K562 (cell line): ENCODE data around the gene ACBD4. TPM values are rescaled to one million over a fixed set of nuclear protein-coding genes. Genes with fewer than 3 reads are reported as not detected.

ENCODE experiments used
- BCOR ChIP-seq: fragments of 450-650 bp; IDR thresholded peaks from 2 replicates; pipeline ENCODE4 v1.6.1; 2016
- CBFA2T3 ChIP-seq: fragments of 450-650 bp; IDR thresholded peaks from 2 replicates; pipeline ENCODE4 v1.6.1; 2017
- CEBPB ChIP-seq: fragments of 450-650 bp; IDR thresholded peaks from 2 replicates; pipeline ENCODE4 v1.6.1; 2016; ENCODE audit warnings: missing genetic modification characterization, missing compliant biosample characterization
- FOXK1 ChIP-seq: sonication (generic); formaldehyde crosslinking; IDR thresholded peaks from 2 replicates; pipeline ENCODE4 v1.8.0; 2022; ENCODE audit warnings: missing genetic modification reagents, mild to moderate bottlenecking, borderline replicate concordance
- GABPB2 ChIP-seq: fragments of 250-450 bp; sonication (Bioruptor Pico); conservative IDR thresholded peaks from 2 replicates; pipeline ENCODE4 v1.5.1; 2021; ENCODE audit warnings: mild to moderate bottlenecking
- GATAD2A ChIP-seq: fragments of 450-650 bp; IDR thresholded peaks from 2 replicates; pipeline ENCODE4 v1.6.1; 2017
- HDGF ChIP-seq: fragments of 450-650 bp; IDR thresholded peaks from 2 replicates; pipeline ENCODE4 v1.6.1; 2016
- ILF3 ChIP-seq: fragments of 450-650 bp; IDR thresholded peaks from 2 replicates; pipeline ENCODE4 v1.6.1; 2018; ENCODE audit warnings: antibody characterized with exemption, mild to moderate bottlenecking, moderate library complexity, borderline replicate concordance
- JUND ChIP-seq, 2 experiments: IDR thresholded peaks; 2 replicates in 1 of 2; 3 replicates in 1 of 2; pipeline ENCODE4 v1.6.1; 2011; ENCODE audit warnings: borderline replicate concordance in 2 of 2, low read depth in 2 of 2, low read length in 2 of 2, improper control_type of control experiment in 1 of 2, missing biosample characterization in 1 of 2, missing genetic modification characterization in 1 of 2, missing genetic modification reagents in 1 of 2
- KLF1 ChIP-seq: fragments of 450-650 bp; IDR thresholded peaks from 2 replicates; pipeline ENCODE4 v1.6.1; 2016; ENCODE audit warnings: missing genetic modification characterization, missing compliant biosample characterization
- MCM2 ChIP-seq: fragments of 450-650 bp; IDR thresholded peaks from 2 replicates; pipeline ENCODE4 v1.6.1; 2017; ENCODE audit warnings: low read depth, mild to moderate bottlenecking
- MCM3 ChIP-seq: fragments of 450-650 bp; IDR thresholded peaks from 2 replicates; pipeline ENCODE4 v1.6.1; 2016
- NRF1 ChIP-seq, 2 experiments: fragments of 450-650 bp; IDR thresholded peaks in 1 of 2; conservative IDR thresholded peaks in 1 of 2; 2 replicates each; pipeline ENCODE4 v1.6.1; 2014; ENCODE audit warnings: mild to moderate bottlenecking in 2 of 2
- OTX1 ChIP-seq: fragments of 450-650 bp; formaldehyde crosslinking; IDR thresholded peaks from 2 replicates; pipeline ENCODE4 v1.4.0; 2022; ENCODE audit warnings: mild to moderate bottlenecking
- POLR2A ChIP-seq: fragments of 450-650 bp; conservative IDR thresholded peaks from 2 replicates; pipeline ENCODE4 v1.6.1; 2016
- POLR3G ChIP-seq: IDR thresholded peaks from 2 replicates; pipeline ENCODE4 v1.6.1; 2011; ENCODE audit not compliant: insufficient read length, insufficient replicate concordance; ENCODE audit errors: extremely low read depth
- PYGO2 ChIP-seq: fragments of 450-650 bp; IDR thresholded peaks from 2 replicates; pipeline ENCODE4 v1.6.1; 2016; ENCODE audit warnings: mild to moderate bottlenecking, missing genetic modification characterization, moderate library complexity, missing compliant biosample characterization
- RAD51 ChIP-seq: fragments of 450-650 bp; IDR thresholded peaks from 2 replicates; pipeline ENCODE4 v1.7.1; 2016; ENCODE audit warnings: low read depth, mild to moderate bottlenecking, borderline replicate concordance
- SIN3A ChIP-seq, 2 experiments: fragments of 150-350 bp in 1 of 2; IDR thresholded peaks; 2 replicates each; pipeline ENCODE4 v1.6.1; 2011 to 2016; ENCODE audit warnings: borderline replicate concordance in 2 of 2, low read depth in 2 of 2, low read length in 2 of 2, mild to moderate bottlenecking in 2 of 2, moderate library complexity in 2 of 2; ENCODE audit not compliant: control insufficient read depth in 1 of 2
- TAF1 ChIP-seq: IDR thresholded peaks from 2 replicates; pipeline ENCODE4 v1.6.1; 2011; ENCODE audit warnings: mild to moderate bottlenecking, low read length, moderate library complexity; ENCODE audit not compliant: insufficient read depth, control insufficient read depth, severe bottlenecking; ENCODE audit errors: extremely low read depth
- TSC22D4 ChIP-seq: fragments of 450-650 bp; IDR thresholded peaks from 2 replicates; pipeline ENCODE4 v1.6.1; 2016; ENCODE audit warnings: missing genetic modification characterization, missing biosample characterization, control low read depth
- U2AF2 ChIP-seq: fragments of 200-400 bp; formaldehyde crosslinking; optimal IDR thresholded peaks from 2 replicates; pipeline ENCODE3; 2017; ENCODE audit warnings: low read depth, mild to moderate bottlenecking, low read length
- ZEB2 ChIP-seq: fragments of 450-650 bp; IDR thresholded peaks from 2 replicates; pipeline ENCODE4 v1.6.1; 2016
- ZNF134 ChIP-seq: fragments of 250-450 bp; sonication (Bioruptor Pico); conservative IDR thresholded peaks from 2 replicates; pipeline ENCODE4 v1.4.0; 2020
- ZNF3 ChIP-seq: fragments of 250-450 bp; sonication (Bioruptor Pico); IDR thresholded peaks from 2 replicates; pipeline ENCODE4 v1.5.0; 2021; ENCODE audit warnings: mild to moderate bottlenecking, moderate library complexity
- ZNF707 ChIP-seq: fragments of 250-450 bp; sonication (Bioruptor Pico); conservative IDR thresholded peaks from 2 replicates; pipeline ENCODE4 v1.8.0; 2022; ENCODE audit warnings: inconsistent platforms, mild to moderate bottlenecking, moderate library complexity
- ZNF778 ChIP-seq: fragments of 450-650 bp; formaldehyde crosslinking; IDR thresholded peaks from 2 replicates; pipeline ENCODE4 v1.4.0; 2020; ENCODE audit warnings: mild to moderate bottlenecking, moderate library complexity
- ZNF785 ChIP-seq: fragments of 250-450 bp; sonication (Bioruptor Pico); IDR thresholded peaks from 2 replicates; pipeline ENCODE4 v1.4.0; 2020; ENCODE audit warnings: mild to moderate bottlenecking
- polyA plus RNA-seq, 8 experiments: library from polyadenylated mRNA; depleted of rRNA in 4 of 8; stranded (reverse) in 5 of 8; unstranded in 3 of 8; fragments of >200 nt; fragmentation: Nextera tagmentation in 2 of 8; fragmentation: Illumina TruSeq in 1 of 8; extraction: Ambion mirVana in 2 of 8; extraction: Trizol in 1 of 8; gene quantifications; 2 replicates each; pipeline versions ENCODE4 v1.2.1 to v1.2.3, GENCODE V29; 2011 to 2014; ENCODE audit warnings: inconsistent platforms in 1 of 8, missing spikeins in 1 of 8
- total RNA-seq, 7 experiments: library from RNA; depleted of rRNA in 6 of 7; stranded (reverse); fragments of >200 nt in 6 of 7; fragmentation: Illumina TruSeq in 2 of 7; extraction: Trizol in 2 of 7; gene quantifications; 2 replicates each; pipeline versions ENCODE4 v1.2.1 to v1.2.3, GENCODE V29; 2011 to 2021; ENCODE audit warnings: low replicate concordance in 1 of 7
- TF ChIP-seq, protein P1 (sequence below): fragments of 450-650 bp; formaldehyde crosslinking; IDR thresholded peaks from 2 replicates; pipeline ENCODE4 v1.4.0; 2022; ENCODE audit warnings: missing genetic modification characterization
- TF ChIP-seq, protein P2 (sequence below), 3 experiments: IDR thresholded peaks in 2 of 3; conservative IDR thresholded peaks in 1 of 3; 2 replicates each; pipeline ENCODE4 v1.5.1; 2011 to 2012; ENCODE audit warnings: low read length in 3 of 3, mild to moderate bottlenecking in 3 of 3, control low read depth in 2 of 3, improper control_type of control experiment in 1 of 3, inconsistent platforms in 1 of 3, low read depth in 1 of 3, mixed read lengths in 1 of 3, moderate library complexity in 1 of 3; ENCODE audit not compliant: insufficient read depth in 2 of 3

ACBD4 gene
- total and polyA plus RNA-seq, 9 of the 15 experiments (the other 6 are each of a cell fraction or from before 2014, with no cell fraction given): 0.14 to 6.9 (median 4.6) TPM

DNA sequence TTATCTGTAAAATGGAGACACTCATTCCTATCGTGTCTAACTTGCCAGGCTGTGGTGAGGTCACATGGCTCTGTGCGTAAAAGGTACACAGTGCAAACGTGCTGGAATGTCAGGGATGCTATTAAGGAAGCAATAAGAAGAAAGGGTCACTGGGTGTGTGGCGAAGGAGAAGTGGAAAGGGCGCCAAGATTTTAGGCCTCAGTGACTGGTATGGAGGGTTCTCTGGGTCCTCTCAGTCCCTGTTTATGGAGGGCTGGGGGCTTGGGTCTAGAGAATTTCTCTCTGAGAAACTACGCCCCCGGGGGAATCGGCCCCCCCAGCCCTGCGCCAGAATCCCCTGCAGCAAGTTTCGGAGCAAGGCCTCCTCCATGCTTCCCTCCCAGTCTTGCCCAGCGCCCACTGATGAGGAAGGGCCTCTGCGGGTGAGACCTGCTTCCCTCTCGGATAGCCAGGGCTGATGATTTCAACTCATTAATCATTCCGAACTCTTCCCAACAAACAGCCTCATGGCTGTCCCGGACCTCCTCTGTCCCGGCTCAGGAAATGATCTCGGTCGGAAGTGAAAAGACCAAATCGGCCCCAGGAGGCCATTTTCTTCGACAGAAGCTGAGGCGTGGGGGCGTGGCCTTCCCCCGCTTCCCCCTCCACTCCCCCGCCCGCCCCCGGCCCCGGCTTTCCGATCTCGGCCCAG, 11.5 kb downstream of the ACBD4 start (continued):
- no peak; the same call in 1 of the 2 replicates for TF ChIP-seq ZNF707 (CRISPR knock-in tag)
- TF ChIP-seq TAF1: peak; percentile 59
- TF ChIP-seq MCM3: no peak
- no peak for TF ChIP-seq OTX1 (CRISPR knock-in tag)
- TF ChIP-seq, protein P1, sequence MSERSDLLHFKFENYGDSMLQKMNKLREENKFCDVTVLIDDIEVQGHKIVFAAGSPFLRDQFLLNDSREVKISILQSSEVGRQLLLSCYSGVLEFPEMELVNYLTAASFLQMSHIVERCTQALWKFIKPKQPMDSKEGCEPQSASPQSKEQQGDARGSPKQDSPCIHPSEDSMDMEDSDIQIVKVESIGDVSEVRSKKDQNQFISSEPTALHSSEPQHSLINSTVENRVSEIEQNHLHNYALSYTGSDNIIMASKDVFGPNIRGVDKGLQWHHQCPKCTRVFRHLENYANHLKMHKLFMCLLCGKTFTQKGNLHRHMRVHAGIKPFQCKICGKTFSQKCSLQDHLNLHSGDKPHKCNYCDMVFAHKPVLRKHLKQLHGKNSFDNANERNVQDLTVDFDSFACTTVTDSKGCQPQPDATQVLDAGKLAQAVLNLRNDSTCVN (CRISPR knock-in tag): peak; percentile 68; the same call in 1 of the 2 replicates
- TF ChIP-seq ZNF3 (CRISPR knock-in tag): no peak
- no peak for TF ChIP-seq GABPB2 (CRISPR knock-in tag)
- no peak; the same call in 1 of the 2 replicates for TF ChIP-seq ZEB2
- no peak for TF ChIP-seq TSC22D4 (tag)
- TF ChIP-seq POLR2A: peak; percentile 73
- TF ChIP-seq SIN3A (IDR thresholded peaks at IDR 0.05; ENCODE audit: borderline replicate concordance in 2 of 2, control insufficient read depth in 1 of 2, low read depth in 2 of 2, low read length in 2 of 2): 0 out of 4 replicates have a peak, but pooled peaks of 1 of the 2 experiments have one; percentile 38
- TF ChIP-seq, protein P2, sequence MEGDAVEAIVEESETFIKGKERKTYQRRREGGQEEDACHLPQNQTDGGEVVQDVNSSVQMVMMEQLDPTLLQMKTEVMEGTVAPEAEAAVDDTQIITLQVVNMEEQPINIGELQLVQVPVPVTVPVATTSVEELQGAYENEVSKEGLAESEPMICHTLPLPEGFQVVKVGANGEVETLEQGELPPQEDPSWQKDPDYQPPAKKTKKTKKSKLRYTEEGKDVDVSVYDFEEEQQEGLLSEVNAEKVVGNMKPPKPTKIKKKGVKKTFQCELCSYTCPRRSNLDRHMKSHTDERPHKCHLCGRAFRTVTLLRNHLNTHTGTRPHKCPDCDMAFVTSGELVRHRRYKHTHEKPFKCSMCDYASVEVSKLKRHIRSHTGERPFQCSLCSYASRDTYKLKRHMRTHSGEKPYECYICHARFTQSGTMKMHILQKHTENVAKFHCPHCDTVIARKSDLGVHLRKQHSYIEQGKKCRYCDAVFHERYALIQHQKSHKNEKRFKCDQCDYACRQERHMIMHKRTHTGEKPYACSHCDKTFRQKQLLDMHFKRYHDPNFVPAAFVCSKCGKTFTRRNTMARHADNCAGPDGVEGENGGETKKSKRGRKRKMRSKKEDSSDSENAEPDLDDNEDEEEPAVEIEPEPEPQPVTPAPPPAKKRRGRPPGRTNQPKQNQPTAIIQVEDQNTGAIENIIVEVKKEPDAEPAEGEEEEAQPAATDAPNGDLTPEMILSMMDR (IDR thresholded peaks at IDR 0.05 in 2 of 3, conservative IDR thresholded peaks at IDR 0.05 in 1 of 3; ENCODE audit: insufficient read depth in 2 of 3, low read depth in 1 of 3, low read length in 3 of 3): no peak
- TF ChIP-seq ZNF785 (CRISPR knock-in tag): no peak
- TF ChIP-seq PYGO2 (tag): no peak
- peak; percentile 74; the same call in 1 of the 2 replicates for TF ChIP-seq KLF1 (tag)
- peak; percentile 69; the same call in 1 of the 2 replicates for TF ChIP-seq JUND (IDR thresholded peaks at IDR 0.05; ENCODE audit: borderline replicate concordance, low read depth, low read length)
- TF ChIP-seq JUND (tag; IDR thresholded peaks at IDR 0.05; ENCODE audit: borderline replicate concordance, low read depth, low read length): peak; percentile 49; the same call in 2 of the 3 replicates
- TF ChIP-seq U2AF2: no peak
- 0 out of 2 replicates have a peak, but pooled peaks have one; percentile 44 for TF ChIP-seq RAD51
- TF ChIP-seq ZNF134 (CRISPR knock-in tag): no peak; the same call in none of the 2 replicates
- TF ChIP-seq GATAD2A: no peak
- peak; percentile 47 for TF ChIP-seq CBFA2T3
- TF ChIP-seq NRF1 (conservative IDR thresholded peaks at IDR 0.05 in 1 of 2, IDR thresholded peaks at IDR 0.05 in 1 of 2): no peak
- no peak for TF ChIP-seq ILF3
- TF ChIP-seq BCOR: no peak
- TF ChIP-seq FOXK1 (CRISPR knock-in tag): no peak
- no peak for TF ChIP-seq POLR3G
- TF ChIP-seq HDGF: no peak
- no peak for TF ChIP-seq MCM2
- TF ChIP-seq CEBPB (tag): no peak
- no peak for TF ChIP-seq ZNF778
